Measurements from ENCODE around the gene PHLDA2. TPM values are rescaled to one million over a fixed set of nuclear protein-coding genes. Genes with fewer than 3 reads are reported as not detected.

PHLDA2 gene
- polyA plus RNA-seq, 1 donor (not counting 4 experiments of a cell fraction or from before 2014, with no cell fraction given), result 24.3 TPM

GRCh38 chr11:2910401-2910955 lies 18.7 kb downstream of the PHLDA2 start:
- no peak overlapping the region for H3K27ac ChIP-seq (ENCODE audit: control insufficient read depth, insufficient read depth, low read length)
- H3K4me1 ChIP-seq (ENCODE audit: control insufficient read depth, extremely low read depth, insufficient read depth, low read length), result peaks cover 29% of the 10 kb centered on the region
- no peaks in the 10 kb centered on the region for H3K27me3 ChIP-seq (ENCODE audit: control insufficient read depth, extremely low read depth, insufficient read depth, low read length)
- dilution Hi-C loops (cut with MboI; ENCODE audit: extremely low pct_ligation_motif_present, low sequenced_read_pairs), result no loop called here
- no peaks in the 10 kb centered on the region for H3K79me2 ChIP-seq (ENCODE audit: control insufficient read depth, insufficient read depth, low read length)
- H3K9me1 ChIP-seq (ENCODE audit: control insufficient read depth, extremely low read depth, insufficient read depth, low read length), result no peaks in the 10 kb centered on the region
- no peaks in the 10 kb centered on the region for H3K9me3 ChIP-seq (ENCODE audit: control insufficient read depth, low read depth, low read length)
- no peak overlapping the region for H3K4me2 ChIP-seq (ENCODE audit: control insufficient read depth, extremely low read depth, insufficient read depth, low read depth, low read length)
- no peak overlapping the region for H2AFZ ChIP-seq (ENCODE audit: control insufficient read depth, low read length)
- H3K4me3 ChIP-seq (ENCODE audit: control insufficient read depth in 2 of 3, extremely low read depth in 1 of 3, insufficient read depth in 2 of 3, low read depth in 1 of 3, low read length in 3 of 3), result no peak overlapping the region
- no peaks in the 10 kb centered on the region for H3K36me3 ChIP-seq (ENCODE audit: control insufficient read depth in 2 of 2, extremely low read depth in 1 of 2, insufficient read depth in 2 of 2, low read length in 2 of 2)
- H4K20me1 ChIP-seq (ENCODE audit: control insufficient read depth, extremely low read depth, insufficient read depth, low read length), result no peaks in the 10 kb centered on the region
- no peak overlapping the region for H3K9ac ChIP-seq (ENCODE audit: control insufficient read depth, extremely low read depth, insufficient read depth, low read length)
- DNase-seq (ENCODE audit: low read depth, low spot score) (no peak), FAIRE-seq (no peak)
- TF ChIP-seq EZH2 (IDR thresholded peaks at IDR 0.05; ENCODE audit: low read length) (no peak), CTCF (optimal IDR thresholded peaks at IDR 0.05 in 1 of 3, IDR thresholded peaks at IDR 0.05 in 1 of 3, conservative IDR thresholded peaks at IDR 0.05 in 1 of 3; ENCODE audit: extremely low read depth in 1 of 3, insufficient read depth in 2 of 3, low read length in 3 of 3) (no peak)

GRCh38 chr11:2909133-2909902 lies 19.9 kb downstream of the PHLDA2 start:
- H3K4me2 ChIP-seq (ENCODE audit: control insufficient read depth, extremely low read depth, insufficient read depth, low read depth, low read length), result no peak overlapping the region
- H3K9ac ChIP-seq (ENCODE audit: control insufficient read depth, extremely low read depth, insufficient read depth, low read length), result no peak overlapping the region
- no peaks in the 10 kb centered on the region for H3K9me1 ChIP-seq (ENCODE audit: control insufficient read depth, extremely low read depth, insufficient read depth, low read length)
- H3K27me3 ChIP-seq (ENCODE audit: control insufficient read depth, extremely low read depth, insufficient read depth, low read length), result no peaks in the 10 kb centered on the region
- no peak overlapping the region for H3K27ac ChIP-seq (ENCODE audit: control insufficient read depth, insufficient read depth, low read length)
- H3K4me1 ChIP-seq (ENCODE audit: control insufficient read depth, extremely low read depth, insufficient read depth, low read length), result peaks cover 33% of the 10 kb centered on the region
- H3K9me3 ChIP-seq (ENCODE audit: control insufficient read depth, low read depth, low read length), result no peaks in the 10 kb centered on the region
- H3K79me2 ChIP-seq (ENCODE audit: control insufficient read depth, insufficient read depth, low read length), result no peaks in the 10 kb centered on the region
- FAIRE-seq (no peak), DNase-seq (ENCODE audit: low read depth, low spot score) (no peak)
- H3K36me3 ChIP-seq (ENCODE audit: control insufficient read depth in 2 of 2, extremely low read depth in 1 of 2, insufficient read depth in 2 of 2, low read length in 2 of 2), result no peaks in the 10 kb centered on the region
- dilution Hi-C loops (cut with MboI; ENCODE audit: extremely low pct_ligation_motif_present, low sequenced_read_pairs), result no loop called here
- H2AFZ ChIP-seq (ENCODE audit: control insufficient read depth, low read length), result no peak overlapping the region
- TF ChIP-seq CTCF (optimal IDR thresholded peaks at IDR 0.05 in 1 of 3, IDR thresholded peaks at IDR 0.05 in 1 of 3, conservative IDR thresholded peaks at IDR 0.05 in 1 of 3; ENCODE audit: extremely low read depth in 1 of 3, insufficient read depth in 2 of 3, low read length in 3 of 3) (no peak), EZH2 (IDR thresholded peaks at IDR 0.05; ENCODE audit: low read length) (no peak)
- no peaks in the 10 kb centered on the region for H4K20me1 ChIP-seq (ENCODE audit: control insufficient read depth, extremely low read depth, insufficient read depth, low read length)
- H3K4me3 ChIP-seq (ENCODE audit: control insufficient read depth in 2 of 3, extremely low read depth in 1 of 3, insufficient read depth in 2 of 3, low read depth in 1 of 3, low read length in 3 of 3), result no peak overlapping the region

Data from keratinocyte (primary cell).